CD4-positive, alpha-beta T cell (primary cell): ENCODE measurements around the gene LPAR6. TPM values are rescaled to one million over a fixed set of nuclear protein-coding genes. Genes with fewer than 3 reads are reported as not detected.

Experiments
- ATAC-seq: fragments of 200-7000 bp; cut with Tn5 transposase; one replicate; pipeline ENCODE4 v1.10.0; 2022; ENCODE audit warnings: mild to moderate bottlenecking; ENCODE audit not compliant: poor library complexity
- CTCF ChIA-PET: fragments of 350-600 bp; sonication (Branson Sonifier 250); formaldehyde crosslinking; loops from one replicate; lab custom pipeline; 2021; ENCODE audit warnings: antibody characterized with exemption, inconsistent platforms; lab: Charles Lee
- POLR2A ChIA-PET: fragments of 350-600 bp; sonication (Branson Sonifier 250); formaldehyde crosslinking; loops from one replicate; lab custom pipeline; 2021; ENCODE audit warnings: antibody characterized with exemption, inconsistent platforms; lab: Charles Lee
- DNase-seq, 14 experiments: peaks; one replicate each; pipeline ENCODE4 v3.0.0-alpha.2; 2013 to 2020; ENCODE audit warnings: mixed read lengths in 2 of 14
- H3K27ac ChIP-seq, 2 donors: one replicate each; pipeline versions ENCODE4 v1.5.1 to v1.7.0; 2013; ENCODE audit warnings: low read length in 2 of 2, low read depth in 1 of 2, mild to moderate bottlenecking in 1 of 2
- H3K27me3 ChIP-seq, 2 experiments: 1 replicate in 1 of 2; 2 replicates in 1 of 2; pipeline versions ENCODE4 v1.6.1 to v1.7.0; 2013; ENCODE audit warnings: low read length in 2 of 2, control low read depth in 1 of 2, mild to moderate bottlenecking in 1 of 2, moderate library complexity in 1 of 2; ENCODE audit not compliant: insufficient read depth in 2 of 2, control insufficient read depth in 1 of 2
- H3K36me3 ChIP-seq: one replicate; pipeline ENCODE4 v1.6.1; 2013; ENCODE audit warnings: low read length, control low read depth; ENCODE audit not compliant: insufficient read depth
- H3K4me1 ChIP-seq: one replicate; pipeline ENCODE4 v1.6.1; 2013; ENCODE audit warnings: low read length, control low read depth; ENCODE audit not compliant: insufficient read depth
- H3K4me3 ChIP-seq: one replicate; pipeline ENCODE4 v1.5.1; 2013; ENCODE audit warnings: mild to moderate bottlenecking, low read length, moderate library complexity
- H3K9me3 ChIP-seq, 2 experiments: 1 replicate in 1 of 2; 2 replicates in 1 of 2; pipeline versions ENCODE4 v1.6.1 to v1.7.0; 2013; ENCODE audit warnings: low read length in 2 of 2, mild to moderate bottlenecking in 2 of 2, control low read depth in 1 of 2, moderate library complexity in 1 of 2; ENCODE audit not compliant: control insufficient read depth in 1 of 2, insufficient read depth in 1 of 2
- H3K27ac Mint-ChIP-seq: one replicate; pipeline ENCODE4 v1.8.0; 2020; ENCODE audit warnings: mixed read lengths
- H3K27me3 Mint-ChIP-seq: one replicate; pipeline ENCODE4 v1.8.0; 2021; ENCODE audit warnings: mixed read lengths
- H3K36me3 Mint-ChIP-seq: one replicate; pipeline ENCODE4 v1.8.0; 2021; ENCODE audit warnings: low read depth, mixed read lengths
- H3K4me1 Mint-ChIP-seq: one replicate; pipeline ENCODE4 v1.8.0; 2021; ENCODE audit warnings: low read depth, mixed read lengths
- H3K4me3 Mint-ChIP-seq: one replicate; pipeline ENCODE4 v1.8.0; 2020; ENCODE audit warnings: mild to moderate bottlenecking, mixed read lengths
- H3K9me3 Mint-ChIP-seq: one replicate; pipeline ENCODE4 v1.8.0; 2020; ENCODE audit warnings: mixed read lengths
- intact Hi-C, 2 experiments: fragments of 100-400 bp; cut with DNase I in 1 of 2; cut with micrococcal nuclease in 1 of 2; formaldehyde crosslinking; loops; one replicate each; pipeline versions ENCODE4 v1.15.1 to v1.9.0; 2023 to 2025; cut with DNase I, micrococcal nuclease
- total RNA-seq, 174 experiments: library from RNA in 2 of 174; stranded (reverse) in 2 of 174; gene quantifications; one replicate each; pipeline ENCODE4 v1.2.3 and lab custom pipeline; 2021 to 2026
- TF ChIP-seq, protein P1 (sequence below): fragments of 200-600 bp; IDR thresholded peaks from one replicate; pipeline ENCODE4 v1.8.0; 2022; ENCODE audit warnings: antibody characterized with exemption, mild to moderate bottlenecking

LPAR6 gene
- total RNA-seq, 2 experiments from 2014 or later, result 15.5 to 19.4 TPM

DNA sequence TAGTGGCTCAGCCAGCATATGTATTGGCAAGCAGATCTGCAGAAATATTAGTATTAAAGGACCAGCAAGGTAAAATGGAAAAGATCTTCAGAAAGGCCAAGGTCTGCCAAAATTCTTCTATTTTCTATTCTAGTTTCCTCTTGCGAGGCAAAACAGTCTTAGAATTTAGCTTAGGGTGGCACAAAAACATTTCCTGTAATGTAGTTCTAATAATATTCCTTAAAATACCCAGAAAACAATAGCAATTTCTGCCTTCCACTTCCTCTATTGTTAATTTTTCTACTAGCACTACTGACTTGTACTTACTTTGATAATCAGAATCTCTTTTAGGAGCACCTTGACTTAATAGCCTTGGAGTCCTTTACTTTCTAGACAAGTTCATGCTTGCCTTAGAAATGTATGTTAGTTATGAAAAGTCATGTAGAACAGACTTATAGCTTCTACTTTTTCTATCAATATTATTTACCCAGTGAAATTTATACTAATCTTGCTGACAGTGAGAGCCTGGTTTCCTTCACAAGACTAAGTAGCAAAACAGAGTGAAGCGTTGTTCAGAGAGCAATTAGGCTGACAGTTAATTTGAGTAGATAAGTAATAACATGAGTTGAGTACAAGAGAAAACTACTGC is 23.9 kb upstream of the LPAR6 start:
- H3K4me3 Mint-ChIP-seq, result no peak overlapping the region
- TF ChIP-seq, protein P1, sequence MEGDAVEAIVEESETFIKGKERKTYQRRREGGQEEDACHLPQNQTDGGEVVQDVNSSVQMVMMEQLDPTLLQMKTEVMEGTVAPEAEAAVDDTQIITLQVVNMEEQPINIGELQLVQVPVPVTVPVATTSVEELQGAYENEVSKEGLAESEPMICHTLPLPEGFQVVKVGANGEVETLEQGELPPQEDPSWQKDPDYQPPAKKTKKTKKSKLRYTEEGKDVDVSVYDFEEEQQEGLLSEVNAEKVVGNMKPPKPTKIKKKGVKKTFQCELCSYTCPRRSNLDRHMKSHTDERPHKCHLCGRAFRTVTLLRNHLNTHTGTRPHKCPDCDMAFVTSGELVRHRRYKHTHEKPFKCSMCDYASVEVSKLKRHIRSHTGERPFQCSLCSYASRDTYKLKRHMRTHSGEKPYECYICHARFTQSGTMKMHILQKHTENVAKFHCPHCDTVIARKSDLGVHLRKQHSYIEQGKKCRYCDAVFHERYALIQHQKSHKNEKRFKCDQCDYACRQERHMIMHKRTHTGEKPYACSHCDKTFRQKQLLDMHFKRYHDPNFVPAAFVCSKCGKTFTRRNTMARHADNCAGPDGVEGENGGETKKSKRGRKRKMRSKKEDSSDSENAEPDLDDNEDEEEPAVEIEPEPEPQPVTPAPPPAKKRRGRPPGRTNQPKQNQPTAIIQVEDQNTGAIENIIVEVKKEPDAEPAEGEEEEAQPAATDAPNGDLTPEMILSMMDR, result no peak
- Histone ChIP-seq H3K4me1 (peaks cover 14% of the 10 kb centered on the region), H3K4me3 (no peak overlapping the region), H3K27ac (no peak overlapping the region), H3K36me3 (no peaks in the 10 kb centered on the region), H3K9me3 (no peaks in the 10 kb centered on the region), H3K27me3 (no peaks in the 10 kb centered on the region)
- ATAC-seq (no peak), DNase-seq (peak in 1 of 14 experiments; percentile 24)
- intact Hi-C loops, result no loop called here
- H3K36me3 Mint-ChIP-seq, result no peaks in the 10 kb centered on the region
- POLR2A ChIA-PET, result interaction anchor here (1.5 kb wide), 1 partner anchor 22 kb away, joined by 8 read pairs; no protein-coding TSS in a partner anchor
- CTCF ChIA-PET, result interaction anchor here (1.2 kb wide), 1 partner anchor 102 kb away, joined by 3 read pairs; no protein-coding TSS in a partner anchor
- no peaks in the 10 kb centered on the region for H3K27me3 Mint-ChIP-seq
- no peak overlapping the region for H3K27ac Mint-ChIP-seq
- H3K9me3 Mint-ChIP-seq, result no peaks in the 10 kb centered on the region
- H3K4me1 Mint-ChIP-seq, result peaks cover 41% of the 10 kb centered on the region

DNA sequence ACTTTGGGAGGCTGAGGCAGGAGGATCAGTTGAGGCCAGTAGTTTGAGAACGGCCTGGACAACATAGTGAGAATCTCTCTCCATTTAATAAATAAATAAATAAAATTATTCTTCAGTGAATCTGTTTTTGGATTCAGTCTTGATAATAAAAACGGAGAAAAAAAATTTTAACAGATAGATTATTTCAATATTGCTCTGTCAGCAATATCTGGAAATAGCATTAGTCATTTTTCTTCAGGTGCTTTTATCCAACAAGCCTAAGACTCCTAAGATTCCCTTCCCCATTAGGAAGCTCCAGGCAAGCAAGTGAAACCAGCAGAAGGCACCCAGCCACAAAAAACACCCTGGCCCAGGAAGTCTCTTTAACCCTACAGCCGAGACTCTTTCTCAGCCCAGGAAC is 21.3 kb upstream of the LPAR6 start:
- Mint-ChIP-seq H3K4me1 (peaks cover 59% of the 10 kb centered on the region), H3K27ac (no peak overlapping the region)
- intact Hi-C loops, result no loop called here

DNA sequence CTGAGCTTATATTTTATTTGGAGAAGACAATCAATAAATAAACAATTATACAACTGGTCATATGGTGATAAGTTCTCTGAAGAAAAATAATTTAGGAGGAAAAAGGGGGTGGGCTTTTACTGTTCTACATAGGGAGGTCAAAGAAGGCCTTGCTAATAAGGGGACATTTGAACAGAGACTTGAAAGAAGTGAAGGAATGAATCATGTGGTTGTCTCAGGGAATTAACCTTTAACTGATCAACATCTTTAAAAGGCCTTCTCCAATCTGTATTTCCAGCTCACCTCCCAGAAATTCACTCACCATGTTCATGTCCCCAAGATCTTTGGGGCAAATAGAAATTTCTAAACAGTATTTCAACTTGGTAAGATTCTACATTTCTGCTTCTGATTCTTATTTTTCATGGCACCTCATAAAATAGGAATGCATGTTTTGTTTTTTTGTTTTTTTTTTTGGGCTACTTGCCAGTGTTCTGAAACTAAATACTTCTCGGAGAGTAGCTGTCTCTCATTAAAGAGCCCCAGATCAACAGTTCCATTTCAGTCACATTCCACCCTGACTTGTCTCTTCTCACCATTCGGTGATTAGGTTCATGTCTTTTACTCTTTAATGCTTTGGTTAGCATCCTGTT is 19.2 kb upstream of the LPAR6 start:
- no peaks in the 10 kb centered on the region for H3K27me3 ChIP-seq
- Mint-ChIP-seq H3K27ac (peak overlapping the region; percentile 8), H3K4me1 (peaks cover 61% of the 10 kb centered on the region), H3K36me3 (no peaks in the 10 kb centered on the region), H3K27me3 (no peaks in the 10 kb centered on the region), H3K9me3 (no peaks in the 10 kb centered on the region), H3K4me3 (no peak overlapping the region)
- no peaks in the 10 kb centered on the region for H3K9me3 ChIP-seq
- TF ChIP-seq, protein P1, result no peak
- DNase-seq, result peak in 1 of 14 experiments; percentile 28
- intact Hi-C loops, result no loop called here
- H3K27ac ChIP-seq, result no peak overlapping the region
- ChIA-PET CTCF (interaction anchor here (1.0 kb wide), 1 partner anchor 98 kb away, joined by 4 read pairs; no protein-coding TSS in a partner anchor), POLR2A (interaction anchor here (0.8 to 1.6 kb wide), 6 partner anchors 10 to 100 kb away, joined by 3 to 6 read pairs (median 4); partner anchors contain the start of gene RCBTB2)
- H3K36me3 ChIP-seq, result no peaks in the 10 kb centered on the region
- no peak for ATAC-seq
- peaks cover 16% of the 10 kb centered on the region for H3K4me1 ChIP-seq
- H3K4me3 ChIP-seq, result no peak overlapping the region

More for the DNA sequence above, 21.3 kb upstream of the LPAR6 start:
- no peak overlapping the region for H3K4me3 ChIP-seq
- Mint-ChIP-seq H3K9me3 (no peaks in the 10 kb centered on the region), H3K27me3 (no peaks in the 10 kb centered on the region), H3K4me3 (no peak overlapping the region), H3K36me3 (no peaks in the 10 kb centered on the region)
- H3K36me3 ChIP-seq, result no peaks in the 10 kb centered on the region
- no peak overlapping the region for H3K27ac ChIP-seq
- TF ChIP-seq, protein P1, result no peak
- H3K4me1 ChIP-seq, result peaks cover 18% of the 10 kb centered on the region
- ChIA-PET POLR2A (interaction anchor here (0.9 kb wide), 1 partner anchor 98 kb away, joined by 3 read pairs; the partner anchor contains the start of gene RCBTB2), CTCF (no interaction called here)
- no peaks in the 10 kb centered on the region for H3K27me3 ChIP-seq
- DNase-seq (peak in 1 of 14 experiments; percentile 30), ATAC-seq (no peak)
- no peaks in the 10 kb centered on the region for H3K9me3 ChIP-seq
